Right ventricle myocardium superior (tissue), 1 donor: Measurements from ENCODE around the gene FAM111B. TPM values are rescaled to one million over a fixed set of nuclear protein-coding genes. Genes with fewer than 3 reads are reported as not detected.
"Not testable (repeated sequence)": the region's sequence is repeated elsewhere in the genome, so short reads cannot be mapped to it uniquely, and the experiment has no call there.

Experiments
- ATAC-seq: fragments of 200-7000 bp; cut with Tn5 transposase; one replicate; pipeline ENCODE4 v1.9.1; 2020; ENCODE audit warnings: mild to moderate bottlenecking; ENCODE audit not compliant: poor library complexity
- DNase-seq: peaks from one replicate; pipeline ENCODE4 v3.0.0-alpha.2; 2020
- intact Hi-C: fragments of 100-400 bp; cut with DNase I; formaldehyde crosslinking; loops from one replicate; pipeline ENCODE4 v1.11.2; 2022
- total RNA-seq: library from RNA; stranded (reverse); fragmentation: NEBNext Ultra II Directional; extraction: Animal tissue kit (Norgen Biotek cat#: 25700); gene quantifications from one replicate; pipeline ENCODE4 v1.2.1, GENCODE V29; 2021
- donor health status: DM: no; HTN: yes; CAD: no; lungs with severe emphysema.

FAM111B gene
- total RNA-seq, 1 donor from 2014 or later = 1.0 TPM

- intact Hi-C loops = no loop called here
- ATAC-seq (peak; percentile 49), DNase-seq (peak; percentile 55)
Measured at GRCh38 chr11:59097113-59097708, 9.8 kb upstream of the FAM111B start.

- ATAC-seq, DNase-seq, intact Hi-C loops: not testable (repeated sequence)
Measured at GRCh38 chr11:59097938-59098337, 9.1 kb upstream of the FAM111B start.

GRCh38 chr11:59102259-59102765 is 4.7 kb upstream of the FAM111B start:
- DNase-seq = peak; percentile 65
- intact Hi-C loops = no loop called here

GRCh38 chr11:59107721-59108120 is 684 bp downstream of the FAM111B start:
- ATAC-seq, DNase-seq, intact Hi-C loops: not testable (repeated sequence)

More at GRCh38 chr11:59102259-59102765, 4.7 kb upstream of the FAM111B start:
- ATAC-seq = no peak

- DNase-seq = no peak
- no peak for ATAC-seq
- intact Hi-C loops = no loop called here
Measured at GRCh38 chr11:59112494-59112893, 5.5 kb downstream of the FAM111B start.

GRCh38 chr11:59114344-59114743 is 7.3 kb downstream of the FAM111B start:
- DNase-seq (no peak), ATAC-seq (no peak)
- intact Hi-C loops = no loop called here

GRCh38 chr11:59115553-59115952 is 8.5 kb downstream of the FAM111B start:
- intact Hi-C loops = no loop called here
- ATAC-seq = no peak
- no peak for DNase-seq

- ATAC-seq (no peak), DNase-seq (no peak)
- intact Hi-C loops = no loop called here
Measured at GRCh38 chr11:59117774-59118173, 10.7 kb downstream of the FAM111B start.

- DNase-seq = no peak
- no peak for ATAC-seq
- intact Hi-C loops = no loop called here
Measured at GRCh38 chr11:59119826-59120225, 12.8 kb downstream of the FAM111B start.

- intact Hi-C loops = no loop called here
- ATAC-seq (peak; percentile 95), DNase-seq (peak; percentile 88)
Measured at GRCh38 chr11:59135648-59136461, 28.8 kb downstream of the FAM111B start.

GRCh38 chr11:59136551-59136950 is 29.5 kb downstream of the FAM111B start:
- intact Hi-C loops, DNase-seq, ATAC-seq: not testable (repeated sequence)

GRCh38 chr11:59137190-59137589 is 30.2 kb downstream of the FAM111B start:
- ATAC-seq (no peak), DNase-seq (no peak)
- intact Hi-C loops = no loop called here

GRCh38 chr11:59138643-59139042 is 31.6 kb downstream of the FAM111B start:
- ATAC-seq (no peak), DNase-seq (no peak)
- intact Hi-C loops = no loop called here

GRCh38 chr11:59141191-59141590 is 34.2 kb downstream of the FAM111B start:
- no peak for ATAC-seq
- intact Hi-C loops = no loop called here
- no peak for DNase-seq

GRCh38 chr11:59141673-59142460 is 34.8 kb downstream of the FAM111B start:
- DNase-seq (no peak), ATAC-seq (no peak)
- intact Hi-C loops = no loop called here

- peak; percentile 95 for ATAC-seq
- DNase-seq = peak; percentile 94
- intact Hi-C loops = no loop called here
Measured at GRCh38 chr11:59142530-59143507, 35.8 kb downstream of the FAM111B start, which contains the start of gene FAM111A. TSS of gene FAM111A (plus strand) at chr11:59142856. CDS start at chr11:59148873, 6,017 bp downstream.

GRCh38 chr11:59144096-59144495 is 37.1 kb downstream of the FAM111B start:
- intact Hi-C loops = no loop called here
- DNase-seq (no peak), ATAC-seq (no peak)
